Lower lobe of right lung (tissue), 2 donors: Measurements from ENCODE around the gene FAR1. TPM values are rescaled to one million over a fixed set of nuclear protein-coding genes. Genes with fewer than 3 reads are reported as not detected.
A peak's percentile ranks its signal among the peaks of the same experiment; 100 is the strongest.

Experiments used
- ATAC-seq, 2 donors: fragments of 200-7000 bp; cut with Tn5 transposase; one replicate each; pipeline ENCODE4 v1.9.1; 2020 to 2022; ENCODE audit warnings: mild to moderate bottlenecking in 2 of 2, moderate library complexity in 2 of 2
- DNase-seq: peaks from one replicate; pipeline ENCODE4 v3.0.0-alpha.2; 2020
- H3K27ac ChIP-seq: fragments of 200-600 bp; one replicate; pipeline ENCODE4 v1.8.0; 2022
- H3K27me3 ChIP-seq: fragments of 200-600 bp; one replicate; pipeline ENCODE4 v1.8.0; 2022; ENCODE audit warnings: low read depth
- H3K36me3 ChIP-seq: fragments of 200-600 bp; one replicate; pipeline ENCODE4 v1.8.0; 2022; ENCODE audit warnings: mild to moderate bottlenecking
- H3K4me1 ChIP-seq: fragments of 200-600 bp; one replicate; pipeline ENCODE4 v1.8.0; 2022
- H3K4me3 ChIP-seq: fragments of 200-600 bp; one replicate; pipeline ENCODE4 v1.8.0; 2022; ENCODE audit warnings: mild to moderate bottlenecking
- H3K9me3 ChIP-seq: fragments of 200-600 bp; one replicate; pipeline ENCODE4 v1.8.0; 2022
- intact Hi-C: fragments of 100-400 bp; cut with DNase I; formaldehyde crosslinking; loops from one replicate; pipeline ENCODE4 v1.11.0; 2022
- total RNA-seq: library from RNA; stranded (reverse); fragmentation: NEBNext Ultra II Directional; extraction: Animal tissue kit (Norgen Biotek cat#: 25700); gene quantifications from one replicate; pipeline ENCODE4 v1.2.1, GENCODE V29; 2021
- TF ChIP-seq, protein P1 (sequence below): fragments of 200-600 bp; IDR thresholded peaks from one replicate; pipeline ENCODE4 v1.8.0; 2022; ENCODE audit warnings: antibody characterized with exemption, mild to moderate bottlenecking
- donor health status: DM: no; HTN: yes; CAD: no; lungs with severe emphysema.

FAR1 gene
- total RNA-seq, 1 donor from 2014 or later = 65.3 TPM

GRCh38 chr11:13674799-13675509, 6.5 kb downstream of the FAR1 start:
- H3K4me3 ChIP-seq = peak overlapping the region; percentile 33
- TF ChIP-seq, protein P1, sequence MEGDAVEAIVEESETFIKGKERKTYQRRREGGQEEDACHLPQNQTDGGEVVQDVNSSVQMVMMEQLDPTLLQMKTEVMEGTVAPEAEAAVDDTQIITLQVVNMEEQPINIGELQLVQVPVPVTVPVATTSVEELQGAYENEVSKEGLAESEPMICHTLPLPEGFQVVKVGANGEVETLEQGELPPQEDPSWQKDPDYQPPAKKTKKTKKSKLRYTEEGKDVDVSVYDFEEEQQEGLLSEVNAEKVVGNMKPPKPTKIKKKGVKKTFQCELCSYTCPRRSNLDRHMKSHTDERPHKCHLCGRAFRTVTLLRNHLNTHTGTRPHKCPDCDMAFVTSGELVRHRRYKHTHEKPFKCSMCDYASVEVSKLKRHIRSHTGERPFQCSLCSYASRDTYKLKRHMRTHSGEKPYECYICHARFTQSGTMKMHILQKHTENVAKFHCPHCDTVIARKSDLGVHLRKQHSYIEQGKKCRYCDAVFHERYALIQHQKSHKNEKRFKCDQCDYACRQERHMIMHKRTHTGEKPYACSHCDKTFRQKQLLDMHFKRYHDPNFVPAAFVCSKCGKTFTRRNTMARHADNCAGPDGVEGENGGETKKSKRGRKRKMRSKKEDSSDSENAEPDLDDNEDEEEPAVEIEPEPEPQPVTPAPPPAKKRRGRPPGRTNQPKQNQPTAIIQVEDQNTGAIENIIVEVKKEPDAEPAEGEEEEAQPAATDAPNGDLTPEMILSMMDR = no peak
- H3K4me1 ChIP-seq = peaks cover 59% of the 10 kb centered on the region
- H3K36me3 ChIP-seq = no peaks in the 10 kb centered on the region
- H3K9me3 ChIP-seq = no peaks in the 10 kb centered on the region
- H3K27ac ChIP-seq = peak overlapping the region; percentile 1
- peak; percentile 68 to 69 for ATAC-seq
- H3K27me3 ChIP-seq = no peaks in the 10 kb centered on the region
- intact Hi-C loops = no loop called here
- no peak for DNase-seq

- intact Hi-C loops = no loop called here
- no peaks in the 10 kb centered on the region for H3K27me3 ChIP-seq
- H3K27ac ChIP-seq = no peak overlapping the region
- no peaks in the 10 kb centered on the region for H3K36me3 ChIP-seq
- DNase-seq = no peak
- no peaks in the 10 kb centered on the region for H3K9me3 ChIP-seq
- TF ChIP-seq, protein P1 = no peak
- H3K4me1 ChIP-seq = peaks cover 57% of the 10 kb centered on the region
- H3K4me3 ChIP-seq = no peak overlapping the region
- ATAC-seq = no peak
Observed at GRCh38 chr11:13676576-13676975, 8.1 kb downstream of the FAR1 start.

DNA sequence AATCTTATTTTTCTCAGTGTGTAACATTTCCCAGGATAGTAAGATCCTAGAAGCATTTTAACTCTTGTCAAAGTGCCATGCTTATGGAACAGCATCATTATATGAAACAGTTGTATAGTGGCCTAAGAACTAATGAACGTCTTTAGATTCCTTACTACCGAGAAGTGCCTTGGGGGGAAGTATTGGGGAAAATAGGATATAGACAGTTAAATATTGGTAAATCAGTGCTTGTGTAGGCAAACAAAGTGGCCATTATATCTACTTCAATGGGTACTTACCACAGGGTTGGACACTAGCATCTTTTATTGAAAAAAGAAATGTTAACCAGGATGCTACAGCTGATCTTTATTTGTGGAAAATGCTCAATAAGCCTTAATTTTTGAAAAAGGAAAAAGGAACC, 11.3 kb downstream of the FAR1 start:
- Histone ChIP-seq H3K36me3 (no peaks in the 10 kb centered on the region), H3K27me3 (no peaks in the 10 kb centered on the region), H3K9me3 (no peaks in the 10 kb centered on the region), H3K4me3 (no peak overlapping the region), H3K27ac (no peak overlapping the region), H3K4me1 (peaks cover 45% of the 10 kb centered on the region)
- ATAC-seq = no peak
- intact Hi-C loops = no loop called here
- DNase-seq = no peak
- TF ChIP-seq, protein P1 = no peak

- Histone ChIP-seq H3K4me1 (peaks cover 42% of the 10 kb centered on the region), H3K27ac (no peak overlapping the region), H3K4me3 (no peak overlapping the region), H3K36me3 (no peaks in the 10 kb centered on the region), H3K9me3 (no peaks in the 10 kb centered on the region), H3K27me3 (no peaks in the 10 kb centered on the region)
- DNase-seq (no peak), ATAC-seq (peak; percentile 52 to 73)
- TF ChIP-seq, protein P1 = no peak
- intact Hi-C loops = no loop called here
Observed at GRCh38 chr11:13680501-13681264, 12.2 kb downstream of the FAR1 start.

DNA sequence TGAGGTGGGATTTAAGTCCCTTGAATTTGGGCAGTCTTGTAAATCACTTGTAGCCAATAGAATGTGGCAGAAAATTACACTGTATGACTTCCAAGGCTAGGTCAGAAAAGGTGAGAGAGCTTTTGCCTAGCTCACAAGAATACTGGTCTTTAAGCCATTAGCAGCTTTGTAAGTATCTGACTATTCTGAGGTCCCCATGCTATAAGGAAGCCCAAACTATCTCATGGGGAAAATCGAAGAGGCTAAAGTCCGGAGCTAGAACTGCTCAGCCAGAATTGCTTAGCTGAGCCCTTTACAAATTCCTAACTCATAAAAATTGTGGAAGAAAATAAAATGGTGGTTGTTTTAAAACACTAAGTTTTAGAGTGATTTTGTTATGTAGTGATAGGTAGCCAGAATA, 13.0 kb downstream of the FAR1 start:
- H3K4me1 ChIP-seq = peaks cover 36% of the 10 kb centered on the region
- no peak overlapping the region for H3K27ac ChIP-seq
- H3K27me3 ChIP-seq = no peaks in the 10 kb centered on the region
- ATAC-seq (no peak), DNase-seq (no peak)
- H3K4me3 ChIP-seq = no peak overlapping the region
- intact Hi-C loops = no loop called here
- TF ChIP-seq, protein P1 = no peak
- no peaks in the 10 kb centered on the region for H3K9me3 ChIP-seq
- H3K36me3 ChIP-seq = no peaks in the 10 kb centered on the region
